GM19455 (cell line): ENCODE measurements around the gene SUSD1.
"Not testable (repeated sequence)": the region's sequence is repeated elsewhere in the genome, so short reads cannot be mapped to it uniquely, and the experiment has no call there.

ENCODE experiments used
- ATAC-seq: cut with Tn5 transposase; IDR thresholded peaks from one replicate; pipeline ENCODE4 v1.9.1; 2021; ENCODE audit not compliant: unreplicated experiment

The SUSD1 gene

GRCh38 chr9:112174222-112174964 lies 704 bp downstream of the SUSD1 start:
- ATAC-seq = peak; percentile 77

- ATAC-seq = no peak
Observed at GRCh38 chr9:112173489-112174221, 1.4 kb downstream of the SUSD1 start.

- no peak for ATAC-seq
Observed at GRCh38 chr9:112170968-112171367, 4.1 kb downstream of the SUSD1 start.

GRCh38 chr9:112170235-112170634 lies 4.9 kb downstream of the SUSD1 start:
- no peak for ATAC-seq

- no peak for ATAC-seq
Observed at GRCh38 chr9:112169368-112169767, 5.7 kb downstream of the SUSD1 start.

- ATAC-seq = no peak
Observed at GRCh38 chr9:112168197-112168596, 6.9 kb downstream of the SUSD1 start.

- ATAC-seq = no peak
Observed at GRCh38 chr9:112166176-112167140, 8.6 kb downstream of the SUSD1 start.

GRCh38 chr9:112162621-112163413 lies 12.3 kb downstream of the SUSD1 start:
- no peak for ATAC-seq

- ATAC-seq = no peak
Observed at GRCh38 chr9:112159781-112160180, 15.3 kb downstream of the SUSD1 start.

- ATAC-seq = no peak
Observed at GRCh38 chr9:112158656-112159367, 16.3 kb downstream of the SUSD1 start.

- ATAC-seq = no peak
Observed at GRCh38 chr9:112157961-112158360, 17.1 kb downstream of the SUSD1 start.

- no peak for ATAC-seq
Observed at GRCh38 chr9:112157087-112157486, 18.0 kb downstream of the SUSD1 start.

GRCh38 chr9:112149211-112149610 lies 25.9 kb downstream of the SUSD1 start:
- no peak for ATAC-seq

- ATAC-seq = no peak
Observed at GRCh38 chr9:112145886-112146285, 29.2 kb downstream of the SUSD1 start.

- no peak for ATAC-seq
Observed at GRCh38 chr9:112144807-112145206, 30.3 kb downstream of the SUSD1 start.

GRCh38 chr9:112142420-112142819 lies 32.7 kb downstream of the SUSD1 start:
- ATAC-seq = no peak

- no peak for ATAC-seq
Observed at GRCh38 chr9:112140936-112141335, 34.2 kb downstream of the SUSD1 start.

- no peak for ATAC-seq
Observed at GRCh38 chr9:112137066-112137465, 38.0 kb downstream of the SUSD1 start.

GRCh38 chr9:112135706-112136105 lies 39.4 kb downstream of the SUSD1 start:
- no peak for ATAC-seq

- ATAC-seq = not testable (repeated sequence)
Observed at GRCh38 chr9:112133806-112134205, 41.3 kb downstream of the SUSD1 start.
